ENCODE results near the gene EYS. TPM values are rescaled to one million over a fixed set of nuclear protein-coding genes. Genes with fewer than 3 reads are reported as not detected.
"Not testable (repeated sequence)": the region's sequence is repeated elsewhere in the genome, so short reads cannot be mapped to it uniquely, and the experiment has no call there.

EYS gene
- total RNA-seq, 2 experiments from 2014 or later: not detected

GRCh38 chr6:65302655-65303054 lies 404.4 kb downstream of the EYS start:
- not testable (repeated sequence) for H3K36me3 Mint-ChIP-seq

DNA sequence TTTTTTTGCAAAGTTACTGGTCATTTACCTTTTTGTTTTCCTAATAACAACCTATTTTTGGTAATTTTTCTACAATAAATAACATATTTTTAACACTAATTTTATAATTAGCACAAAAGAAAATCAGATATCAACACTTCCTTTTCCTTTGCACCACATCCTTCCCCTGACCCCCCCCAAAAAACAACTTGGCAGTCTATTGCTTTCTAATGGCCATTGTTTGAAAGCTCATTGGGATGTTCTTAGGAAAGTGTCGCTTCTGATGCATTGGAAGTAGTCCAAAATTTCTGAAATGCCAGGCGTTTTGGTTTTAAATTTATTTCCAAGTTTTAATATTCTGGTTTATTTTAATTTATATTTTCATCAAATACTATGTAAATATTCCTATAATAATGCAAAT lies 407.8 kb downstream of the EYS start:
- CTCF ChIA-PET: no interaction called here
- no peak overlapping the region for H3K27ac Mint-ChIP-seq

More at GRCh38 chr6:65302655-65303054, 404.4 kb downstream of the EYS start:
- CTCF ChIA-PET; DNase-seq; H3K9me3 Mint-ChIP-seq (ENCODE audit: low read depth); H3K4me1 Mint-ChIP-seq; H3K27ac Mint-ChIP-seq; H3K4me3 Mint-ChIP-seq; H3K27me3 Mint-ChIP-seq; ATAC-seq: not testable (repeated sequence)

DNA sequence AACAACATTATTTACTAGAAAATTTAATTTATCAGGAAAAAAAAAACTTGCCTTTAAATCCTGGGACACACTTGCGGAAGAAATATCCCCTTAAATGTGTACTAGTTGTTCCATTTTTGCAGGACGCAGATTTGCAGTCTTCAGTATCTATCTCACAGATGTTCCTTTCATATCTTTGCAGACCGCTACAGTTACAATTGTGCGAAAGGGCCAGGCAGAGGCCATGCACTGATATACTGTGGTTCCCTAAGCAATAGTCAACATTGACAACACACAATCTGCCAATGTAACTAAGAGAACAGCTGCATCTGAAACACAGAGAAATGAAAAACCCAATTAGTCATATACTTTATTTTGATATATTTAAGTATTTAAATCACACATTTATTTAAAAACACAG lies 411.2 kb downstream of the EYS start:
- Mint-ChIP-seq H3K27ac (no peak overlapping the region), H3K4me1 (no peaks in the 10 kb centered on the region), H3K27me3 (no peaks in the 10 kb centered on the region), H3K36me3 (no peaks in the 10 kb centered on the region), H3K9me3 (ENCODE audit: low read depth) (no peaks in the 10 kb centered on the region), H3K4me3 (no peak overlapping the region)
- DNase-seq: no peak
- ATAC-seq: no peak
- CTCF ChIA-PET: no interaction called here

More for the DNA sequence above, 407.8 kb downstream of the EYS start:
- DNase-seq: no peak
- Mint-ChIP-seq H3K4me3 (no peak overlapping the region), H3K27me3 (no peaks in the 10 kb centered on the region), H3K36me3 (no peaks in the 10 kb centered on the region), H3K9me3 (ENCODE audit: low read depth) (no peaks in the 10 kb centered on the region), H3K4me1 (no peaks in the 10 kb centered on the region)
- no peak for ATAC-seq

DNA sequence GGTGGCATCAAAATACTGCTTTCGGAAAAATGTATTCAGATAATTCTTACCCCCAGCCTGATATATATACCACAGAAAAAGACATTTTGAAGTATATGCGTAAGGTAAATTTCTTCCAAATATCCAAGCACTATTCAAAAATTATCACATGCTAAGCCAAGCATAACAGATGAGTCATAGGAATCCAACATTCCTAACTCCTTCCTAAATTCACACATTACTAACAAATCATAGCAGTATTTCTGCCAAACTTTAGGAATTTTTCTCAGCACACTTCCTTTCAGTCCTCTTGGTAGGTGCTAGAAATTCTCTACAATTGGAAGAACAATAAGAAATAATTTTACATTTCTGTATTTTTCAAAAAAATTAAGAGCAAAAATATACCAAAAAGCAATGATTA lies 417.5 kb downstream of the EYS start:
- Mint-ChIP-seq H3K36me3 (no peaks in the 10 kb centered on the region), H3K4me3 (no peak overlapping the region), H3K9me3 (ENCODE audit: low read depth) (no peaks in the 10 kb centered on the region), H3K4me1 (no peaks in the 10 kb centered on the region), H3K27me3 (no peaks in the 10 kb centered on the region), H3K27ac (no peak overlapping the region)
- CTCF ChIA-PET: no interaction called here
- DNase-seq: no peak
- no peak for ATAC-seq

DNA sequence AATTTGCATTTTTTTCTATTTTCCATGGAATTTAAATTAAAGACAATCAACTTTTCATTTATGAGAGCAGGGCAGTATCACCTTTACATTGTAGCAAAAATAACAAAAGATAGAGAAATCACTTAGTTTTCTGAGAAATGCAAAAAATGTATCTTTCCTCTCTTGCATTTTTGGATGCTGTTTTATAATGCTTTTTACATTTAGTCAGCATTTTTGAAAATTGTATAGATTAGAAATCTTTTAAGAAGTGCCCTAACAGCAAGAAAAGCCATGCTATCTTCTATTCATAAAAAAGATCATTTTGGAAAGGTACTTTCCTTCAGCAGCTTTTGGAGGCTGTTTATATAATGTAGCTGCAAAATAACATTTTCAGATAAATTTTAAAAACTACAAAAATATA lies 421.8 kb downstream of the EYS start:
- Mint-ChIP-seq H3K9me3 (ENCODE audit: low read depth) (no peaks in the 10 kb centered on the region), H3K4me1 (no peaks in the 10 kb centered on the region), H3K27me3 (no peaks in the 10 kb centered on the region), H3K27ac (no peak overlapping the region), H3K4me3 (no peak overlapping the region), H3K36me3 (no peaks in the 10 kb centered on the region)
- CTCF ChIA-PET: no interaction called here
- DNase-seq: no peak
- ATAC-seq: no peak

DNA sequence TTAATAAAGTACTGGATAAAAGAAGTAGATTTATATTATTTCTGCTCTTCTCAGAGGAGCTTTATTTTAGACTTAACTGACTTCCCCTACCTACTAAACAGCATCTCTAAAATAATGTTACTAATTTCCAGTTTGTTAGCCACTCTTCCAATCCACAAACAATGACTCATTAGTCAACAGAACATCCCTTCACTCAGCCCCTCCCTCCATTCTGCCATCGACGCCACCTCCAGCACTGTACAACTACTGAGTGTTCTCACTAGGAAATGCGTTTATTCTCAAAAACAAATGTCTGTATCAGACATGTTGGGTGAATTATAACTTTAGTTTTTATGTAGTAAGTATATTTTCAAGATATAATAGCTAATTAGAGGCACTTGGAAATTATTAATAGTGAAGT lies 427.0 kb downstream of the EYS start:
- Mint-ChIP-seq H3K4me1 (no peaks in the 10 kb centered on the region), H3K27me3 (no peaks in the 10 kb centered on the region), H3K4me3 (no peak overlapping the region), H3K9me3 (ENCODE audit: low read depth) (peaks cover 8% of the 10 kb centered on the region), H3K36me3 (no peaks in the 10 kb centered on the region), H3K27ac (no peak overlapping the region)
- no peak for DNase-seq
- no peak for ATAC-seq
- CTCF ChIA-PET: no interaction called here

DNA sequence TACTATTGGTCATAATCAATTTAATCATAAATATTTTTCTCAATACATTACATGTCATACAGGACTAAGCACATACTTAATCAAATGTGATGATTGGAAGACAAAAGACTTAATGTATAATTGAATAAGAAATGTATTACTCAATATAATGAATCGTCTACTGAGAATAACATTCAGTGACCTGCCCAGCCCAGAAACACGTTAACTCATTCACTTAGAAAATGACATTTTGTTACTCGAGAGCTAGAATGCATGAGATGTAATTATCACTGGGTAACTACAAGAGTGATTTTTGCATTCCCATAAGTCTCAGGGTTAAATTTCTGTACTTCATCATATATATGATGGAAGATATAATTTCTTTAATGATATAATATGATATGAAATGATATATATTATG lies 444.8 kb downstream of the EYS start:
- H3K9me3 Mint-ChIP-seq (ENCODE audit: low read depth): peaks cover 11% of the 10 kb centered on the region
- no peak for DNase-seq
- no peak overlapping the region for H3K27ac Mint-ChIP-seq
- no peak overlapping the region for H3K4me3 Mint-ChIP-seq
- no peak for ATAC-seq
- H3K4me1 Mint-ChIP-seq: no peaks in the 10 kb centered on the region
- no peaks in the 10 kb centered on the region for H3K36me3 Mint-ChIP-seq
- no peaks in the 10 kb centered on the region for H3K27me3 Mint-ChIP-seq
- CTCF ChIA-PET: no interaction called here

DNA sequence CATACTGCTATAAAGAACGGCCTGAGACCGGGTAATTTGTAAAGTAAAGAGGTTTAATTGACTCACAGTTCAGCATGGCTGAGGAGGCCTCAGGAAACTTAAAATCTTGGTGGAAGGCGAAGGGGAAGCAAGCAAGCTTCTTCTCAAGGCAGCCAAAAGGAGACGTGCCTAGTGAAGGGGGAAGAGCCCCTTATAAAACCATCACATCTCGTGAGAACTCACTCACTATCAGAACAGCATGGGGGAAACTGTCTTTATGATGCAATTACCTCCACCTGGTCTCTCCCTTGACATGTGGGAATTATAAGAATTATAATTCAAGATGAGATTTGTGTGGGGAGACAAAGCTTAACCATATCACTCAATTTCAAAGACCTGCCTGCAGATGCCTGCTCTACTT lies 447.0 kb downstream of the EYS start:
- Mint-ChIP-seq H3K27me3 (no peaks in the 10 kb centered on the region), H3K27ac (no peak overlapping the region), H3K4me1 (no peaks in the 10 kb centered on the region), H3K4me3 (no peak overlapping the region), H3K9me3 (ENCODE audit: low read depth) (peaks cover 11% of the 10 kb centered on the region), H3K36me3 (no peaks in the 10 kb centered on the region)
- CTCF ChIA-PET: no interaction called here
- ATAC-seq: no peak
- DNase-seq: no peak

DNA sequence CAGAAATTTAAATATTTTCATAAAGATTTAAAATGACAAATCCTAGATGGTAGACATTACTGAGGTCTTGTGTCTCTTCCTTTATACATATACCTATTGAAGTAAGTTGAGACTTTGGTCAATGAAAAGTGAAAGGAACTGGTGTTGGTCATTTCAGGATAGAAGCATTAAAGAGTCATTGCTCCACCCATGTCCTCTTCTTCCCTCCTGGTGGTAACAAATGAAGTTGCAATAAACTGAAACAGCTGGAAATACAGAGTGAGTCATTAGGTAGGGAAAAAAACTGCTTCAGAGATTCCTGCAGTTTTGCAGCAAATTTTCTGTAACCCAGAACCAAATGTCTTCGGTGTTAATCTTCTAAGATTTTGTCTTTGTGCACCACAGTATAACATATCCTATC lies 448.0 kb downstream of the EYS start:
- Mint-ChIP-seq H3K27me3 (no peaks in the 10 kb centered on the region), H3K4me1 (no peaks in the 10 kb centered on the region), H3K27ac (no peak overlapping the region), H3K4me3 (no peak overlapping the region), H3K9me3 (ENCODE audit: low read depth) (peaks cover 13% of the 10 kb centered on the region), H3K36me3 (no peaks in the 10 kb centered on the region)
- ATAC-seq: no peak
- no peak for DNase-seq
- CTCF ChIA-PET: no interaction called here

DNA sequence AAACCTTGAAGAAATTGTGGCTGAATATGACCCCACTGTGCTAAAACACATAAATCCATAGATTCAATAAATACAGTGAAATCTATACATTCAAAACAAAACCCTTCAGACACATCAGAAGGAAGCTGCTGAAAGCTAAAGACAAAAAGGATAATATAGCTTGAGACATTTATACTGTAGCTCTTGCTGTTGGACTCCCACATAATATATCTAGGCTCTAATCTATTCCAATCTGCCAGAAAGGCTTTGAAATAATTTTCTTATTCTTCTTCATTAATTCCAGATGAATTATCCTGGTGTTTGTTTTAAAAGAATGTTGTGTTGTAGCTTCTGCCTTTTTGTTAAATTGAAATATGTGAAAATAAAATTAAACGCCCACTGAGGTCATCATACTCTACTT lies 454.0 kb downstream of the EYS start:
- H3K9me3 Mint-ChIP-seq (ENCODE audit: low read depth): peaks cover 7% of the 10 kb centered on the region
- H3K36me3 Mint-ChIP-seq: no peaks in the 10 kb centered on the region
- CTCF ChIA-PET: no interaction called here
- H3K4me1 Mint-ChIP-seq: no peaks in the 10 kb centered on the region
- no peaks in the 10 kb centered on the region for H3K27me3 Mint-ChIP-seq
- no peak for DNase-seq
- no peak for ATAC-seq
- no peak overlapping the region for H3K27ac Mint-ChIP-seq
- no peak overlapping the region for H3K4me3 Mint-ChIP-seq

- ATAC-seq (no peak), DNase-seq (no peak)
- H3K36me3 Mint-ChIP-seq: no peaks in the 10 kb centered on the region
- no peaks in the 10 kb centered on the region for H3K27me3 Mint-ChIP-seq
- H3K27ac Mint-ChIP-seq: no peak overlapping the region
- CTCF ChIA-PET: no interaction called here
- H3K4me1 Mint-ChIP-seq: no peaks in the 10 kb centered on the region
- peaks cover 2% of the 10 kb centered on the region for H3K9me3 Mint-ChIP-seq (ENCODE audit: low read depth)
- H3K4me3 Mint-ChIP-seq: no peak overlapping the region
These were observed 458.9 kb downstream of the EYS start for GRCh38 chr6:65248101-65248610.

DNA sequence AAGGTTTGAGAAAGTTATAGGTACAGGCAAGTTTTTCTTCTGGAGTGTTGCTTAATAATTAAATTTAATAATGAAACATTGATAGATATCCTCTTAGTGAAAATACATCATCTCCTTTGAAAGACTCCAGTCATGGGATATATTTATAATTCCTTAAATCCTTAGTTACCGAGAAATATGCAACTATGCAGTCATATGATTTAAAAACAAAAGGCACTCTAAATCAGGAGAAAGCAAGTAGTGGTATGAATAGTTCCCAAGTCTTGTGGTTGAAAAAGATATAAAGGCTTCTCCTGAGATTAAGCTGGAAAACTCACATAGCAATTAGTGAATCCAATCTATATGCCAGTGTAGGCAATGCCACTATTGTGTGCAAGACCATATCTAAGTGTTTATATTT lies 475.4 kb downstream of the EYS start:
- Mint-ChIP-seq H3K4me3 (no peak overlapping the region), H3K4me1 (no peaks in the 10 kb centered on the region)
- no peak for ATAC-seq

DNA sequence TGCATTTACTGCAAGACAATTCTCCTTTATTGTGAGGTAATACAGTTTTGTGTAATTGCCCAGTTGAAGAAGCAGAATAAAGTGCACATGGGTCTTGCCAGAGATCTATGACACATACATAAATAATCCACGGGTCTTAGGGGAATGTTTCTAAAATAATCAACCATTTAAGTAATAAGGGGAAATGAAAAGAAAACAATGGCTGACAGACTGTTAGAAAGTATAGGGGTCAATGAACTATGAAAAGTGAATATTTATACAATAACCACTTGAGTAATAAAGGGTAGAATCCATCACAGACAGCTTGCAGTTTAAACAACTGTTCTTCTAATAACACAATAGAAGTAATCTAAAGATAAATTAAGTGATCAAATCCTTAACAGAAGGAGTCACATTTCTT lies 477.2 kb downstream of the EYS start:
- no peak overlapping the region for H3K27ac Mint-ChIP-seq
- H3K36me3 Mint-ChIP-seq: no peaks in the 10 kb centered on the region
- CTCF ChIA-PET: no interaction called here
- H3K27me3 Mint-ChIP-seq: no peaks in the 10 kb centered on the region
- no peak for DNase-seq
- no peaks in the 10 kb centered on the region for H3K4me1 Mint-ChIP-seq
- H3K9me3 Mint-ChIP-seq (ENCODE audit: low read depth): peaks cover 2% of the 10 kb centered on the region
- ATAC-seq: no peak
- no peak overlapping the region for H3K4me3 Mint-ChIP-seq

More for the DNA sequence above, 475.4 kb downstream of the EYS start:
- peaks cover 2% of the 10 kb centered on the region for H3K9me3 Mint-ChIP-seq (ENCODE audit: low read depth)
- H3K27ac Mint-ChIP-seq: no peak overlapping the region
- CTCF ChIA-PET: no interaction called here
- no peak for DNase-seq
- no peaks in the 10 kb centered on the region for H3K36me3 Mint-ChIP-seq
- H3K27me3 Mint-ChIP-seq: no peaks in the 10 kb centered on the region

DNA sequence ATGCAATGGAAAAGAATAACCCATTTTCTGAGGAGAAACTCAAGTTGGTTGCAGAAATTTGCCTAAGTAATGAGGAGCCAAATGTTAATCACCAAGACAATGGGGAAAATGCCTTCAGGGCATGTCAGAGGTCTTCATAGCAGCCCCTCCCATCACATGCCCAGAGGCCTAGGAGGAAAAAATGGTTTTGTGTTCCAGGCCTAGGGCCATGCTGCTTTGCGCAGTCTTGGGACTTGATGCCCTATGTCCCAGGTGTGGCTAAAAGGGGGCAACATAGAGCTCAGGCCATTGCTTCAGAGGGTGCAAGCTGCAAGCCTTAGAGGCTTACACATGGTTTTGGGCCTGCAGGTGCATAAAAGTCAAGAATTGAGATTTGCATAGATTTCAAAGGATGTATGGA lies 485.9 kb downstream of the EYS start:
- no peak overlapping the region for H3K27ac Mint-ChIP-seq
- no peaks in the 10 kb centered on the region for H3K27me3 Mint-ChIP-seq
- peaks cover 25% of the 10 kb centered on the region for H3K9me3 Mint-ChIP-seq (ENCODE audit: low read depth)
- CTCF ChIA-PET: no interaction called here
- ATAC-seq: no peak
- no peak overlapping the region for H3K4me3 Mint-ChIP-seq
- DNase-seq: no peak
- no peaks in the 10 kb centered on the region for H3K36me3 Mint-ChIP-seq
- H3K4me1 Mint-ChIP-seq: no peaks in the 10 kb centered on the region

DNA sequence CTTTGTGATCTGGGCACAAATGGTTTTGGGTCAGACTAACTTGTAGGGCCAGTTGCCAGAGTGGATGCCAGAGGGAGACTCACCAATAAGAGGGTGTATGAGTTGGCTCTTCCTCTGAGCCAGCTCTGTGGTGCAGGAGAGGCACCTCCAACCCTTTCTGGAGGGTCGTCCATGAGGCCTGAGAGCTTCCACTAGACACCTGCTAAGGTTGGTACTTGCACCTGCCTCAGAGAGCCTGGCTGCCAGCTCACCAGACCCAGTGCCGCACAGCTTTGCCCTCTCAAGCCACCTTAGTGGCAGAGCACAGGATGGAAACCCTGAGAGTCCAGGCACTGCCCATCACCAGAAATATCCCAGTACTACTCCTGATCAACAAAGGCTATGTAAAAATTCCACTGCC lies 504.3 kb downstream of the EYS start:
- Mint-ChIP-seq H3K4me3 (no peak overlapping the region), H3K27ac (no peak overlapping the region), H3K27me3 (no peaks in the 10 kb centered on the region), H3K36me3 (no peaks in the 10 kb centered on the region), H3K4me1 (no peaks in the 10 kb centered on the region), H3K9me3 (ENCODE audit: low read depth) (peaks cover 11% of the 10 kb centered on the region)
- ATAC-seq: no peak
- CTCF ChIA-PET: no interaction called here
- no peak for DNase-seq
